Thyroid gland (tissue), 4 donors: ENCODE results near the gene UBXN6.
A peak's percentile ranks its signal among the peaks of the same experiment; 100 is the strongest.

Source experiments
- POLR2A ChIP-seq, 2 donors: fragments of 450-650 bp; IDR thresholded peaks; one replicate each; pipeline ENCODE4 v1.6.1; 2017; ENCODE audit warnings: antibody characterized with exemption in 2 of 2, mild to moderate bottlenecking in 2 of 2, moderate library complexity in 1 of 2
- TF ChIP-seq, protein P1 (sequence below), 6 experiments: fragments of 200-600 bp in 3 of 6; fragments of 450-650 bp in 3 of 6; sonication (generic) in 3 of 6; IDR thresholded peaks; one replicate each; pipeline ENCODE4 v1.5.1; 2016 to 2019; ENCODE audit warnings: antibody characterized with exemption in 6 of 6, mild to moderate bottlenecking in 2 of 6, inconsistent platforms in 1 of 6, moderate library complexity in 1 of 6

DNA sequence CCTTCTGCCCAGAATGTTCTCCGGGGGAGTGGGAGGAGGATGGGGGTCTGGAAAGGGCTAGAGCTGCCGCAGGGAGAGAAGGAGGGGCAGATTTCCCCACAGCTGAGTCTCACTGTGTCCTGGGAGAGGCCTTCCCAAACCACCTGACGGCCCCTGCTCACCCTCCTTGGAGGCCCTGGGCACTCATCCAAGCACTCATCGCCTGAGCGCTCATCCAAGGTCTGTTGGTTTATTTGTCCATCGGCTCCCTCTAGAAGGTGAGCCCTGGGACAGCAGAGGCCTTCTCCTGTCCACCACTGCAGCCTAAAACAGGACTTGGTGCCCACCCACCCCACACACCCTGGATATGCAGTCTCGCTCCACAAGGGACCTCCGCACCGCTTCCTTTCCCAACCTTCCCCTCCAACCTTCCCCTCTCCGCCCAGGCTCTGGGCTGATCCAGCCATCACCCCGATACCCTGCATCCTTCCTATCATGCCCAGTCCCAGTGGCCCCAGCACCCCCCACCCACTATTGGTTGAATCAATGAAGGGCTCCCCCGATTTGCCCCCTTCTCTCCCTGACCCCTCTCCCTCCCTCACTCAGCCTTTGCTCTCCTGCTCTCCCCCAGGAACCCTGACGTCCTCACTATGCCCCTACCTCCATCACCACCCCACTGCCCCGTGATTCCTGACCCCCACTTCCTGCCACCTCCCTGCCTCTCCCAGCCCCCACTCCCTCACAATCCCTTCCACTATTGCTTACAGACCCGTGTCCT is 1.7 kb downstream of the UBXN6 start:
- TF ChIP-seq, protein P1, sequence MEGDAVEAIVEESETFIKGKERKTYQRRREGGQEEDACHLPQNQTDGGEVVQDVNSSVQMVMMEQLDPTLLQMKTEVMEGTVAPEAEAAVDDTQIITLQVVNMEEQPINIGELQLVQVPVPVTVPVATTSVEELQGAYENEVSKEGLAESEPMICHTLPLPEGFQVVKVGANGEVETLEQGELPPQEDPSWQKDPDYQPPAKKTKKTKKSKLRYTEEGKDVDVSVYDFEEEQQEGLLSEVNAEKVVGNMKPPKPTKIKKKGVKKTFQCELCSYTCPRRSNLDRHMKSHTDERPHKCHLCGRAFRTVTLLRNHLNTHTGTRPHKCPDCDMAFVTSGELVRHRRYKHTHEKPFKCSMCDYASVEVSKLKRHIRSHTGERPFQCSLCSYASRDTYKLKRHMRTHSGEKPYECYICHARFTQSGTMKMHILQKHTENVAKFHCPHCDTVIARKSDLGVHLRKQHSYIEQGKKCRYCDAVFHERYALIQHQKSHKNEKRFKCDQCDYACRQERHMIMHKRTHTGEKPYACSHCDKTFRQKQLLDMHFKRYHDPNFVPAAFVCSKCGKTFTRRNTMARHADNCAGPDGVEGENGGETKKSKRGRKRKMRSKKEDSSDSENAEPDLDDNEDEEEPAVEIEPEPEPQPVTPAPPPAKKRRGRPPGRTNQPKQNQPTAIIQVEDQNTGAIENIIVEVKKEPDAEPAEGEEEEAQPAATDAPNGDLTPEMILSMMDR (IDR thresholded peaks at IDR 0.05) = peak in 4 of 6 experiments; percentile 1 to 48 (median 32)
- peak in 1 of 2 donors; percentile 29 for TF ChIP-seq POLR2A (IDR thresholded peaks at IDR 0.05)
